D721Med (cell line): ENCODE results near the gene TMEM52B.

Source experiments
- DNase-seq: peaks from one replicate; pipeline ENCODE4 v3.0.0; 2011; ENCODE audit warnings: low spot score; ENCODE audit not compliant: insufficient read length
- FAIRE-seq: peaks from 2 replicates; lab custom pipeline; 2011; peaks lifted over from hg19 to GRCh38; lab: Jason Lieb, UNC
- TF ChIP-seq, protein P1 (sequence below): IDR thresholded peaks from 2 replicates; pipeline ENCODE4 v1.5.1; 2012; ENCODE audit warnings: mild to moderate bottlenecking, control low read depth; ENCODE audit not compliant: insufficient read depth; ENCODE audit errors: missing control alignments

The TMEM52B gene

DNA sequence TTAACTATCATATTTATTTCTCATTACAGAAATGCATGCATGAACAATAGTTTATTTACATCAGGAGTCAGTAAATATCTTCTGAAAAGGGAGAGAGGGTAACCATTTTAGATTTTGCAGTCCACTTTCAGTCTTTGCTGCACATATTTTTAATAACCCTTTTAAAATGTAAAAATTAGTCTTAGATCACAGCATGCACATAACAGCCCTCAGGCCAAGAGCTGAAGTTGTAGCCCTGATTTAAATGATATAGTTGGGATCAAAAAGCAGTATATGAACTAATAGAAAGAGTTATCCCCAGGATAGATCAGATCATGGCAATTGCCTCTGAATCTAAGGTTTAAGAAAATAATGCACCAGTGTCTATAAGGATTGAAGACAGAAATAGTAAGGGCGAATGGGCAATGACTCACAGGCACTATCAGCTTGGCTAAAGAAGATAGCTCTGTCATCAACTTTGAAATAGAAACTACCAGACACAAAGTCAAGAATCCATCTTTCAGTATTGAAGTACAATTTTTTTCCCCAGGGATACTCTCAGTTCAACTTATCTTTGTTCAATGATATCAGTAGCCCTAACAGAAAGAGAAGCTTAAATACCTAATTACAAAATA lies 35.7 kb upstream of the TMEM52B start:
- TF ChIP-seq, protein P1, sequence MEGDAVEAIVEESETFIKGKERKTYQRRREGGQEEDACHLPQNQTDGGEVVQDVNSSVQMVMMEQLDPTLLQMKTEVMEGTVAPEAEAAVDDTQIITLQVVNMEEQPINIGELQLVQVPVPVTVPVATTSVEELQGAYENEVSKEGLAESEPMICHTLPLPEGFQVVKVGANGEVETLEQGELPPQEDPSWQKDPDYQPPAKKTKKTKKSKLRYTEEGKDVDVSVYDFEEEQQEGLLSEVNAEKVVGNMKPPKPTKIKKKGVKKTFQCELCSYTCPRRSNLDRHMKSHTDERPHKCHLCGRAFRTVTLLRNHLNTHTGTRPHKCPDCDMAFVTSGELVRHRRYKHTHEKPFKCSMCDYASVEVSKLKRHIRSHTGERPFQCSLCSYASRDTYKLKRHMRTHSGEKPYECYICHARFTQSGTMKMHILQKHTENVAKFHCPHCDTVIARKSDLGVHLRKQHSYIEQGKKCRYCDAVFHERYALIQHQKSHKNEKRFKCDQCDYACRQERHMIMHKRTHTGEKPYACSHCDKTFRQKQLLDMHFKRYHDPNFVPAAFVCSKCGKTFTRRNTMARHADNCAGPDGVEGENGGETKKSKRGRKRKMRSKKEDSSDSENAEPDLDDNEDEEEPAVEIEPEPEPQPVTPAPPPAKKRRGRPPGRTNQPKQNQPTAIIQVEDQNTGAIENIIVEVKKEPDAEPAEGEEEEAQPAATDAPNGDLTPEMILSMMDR: no peak
- DNase-seq (no peak), FAIRE-seq (no peak)

DNA sequence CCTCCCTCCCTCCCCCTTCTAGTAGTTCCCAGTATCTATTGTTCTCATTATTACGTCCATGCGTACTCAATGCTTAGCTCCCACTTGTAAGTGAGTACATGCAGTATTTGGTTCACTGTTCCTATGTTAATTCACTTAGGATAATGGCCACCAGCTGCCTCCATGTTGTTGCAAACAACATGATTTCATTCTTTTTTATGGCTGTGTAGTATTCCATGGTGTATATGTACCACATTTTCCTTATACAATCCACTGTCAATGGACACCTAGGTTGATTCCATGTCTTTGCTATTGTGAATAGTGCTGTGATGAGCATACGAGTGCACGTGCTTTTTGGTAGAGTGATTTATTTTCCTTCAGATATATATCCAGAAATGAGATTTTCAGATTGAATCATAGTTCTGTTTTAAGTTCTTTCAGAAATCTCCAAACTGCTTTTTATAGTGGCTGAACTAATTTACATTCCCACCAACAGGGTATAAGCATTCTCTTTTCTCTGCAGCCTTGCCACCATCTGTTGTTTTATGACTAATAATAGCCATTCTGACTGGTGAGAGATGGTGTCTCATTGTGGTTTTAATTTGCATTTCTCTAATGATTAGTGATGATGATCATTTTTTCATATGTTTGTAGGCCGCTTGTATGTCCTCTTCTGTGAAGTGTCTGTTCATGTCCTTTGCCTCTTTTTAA lies 31.0 kb upstream of the TMEM52B start:
- no peak for FAIRE-seq
- TF ChIP-seq, protein P1: no peak

DNA sequence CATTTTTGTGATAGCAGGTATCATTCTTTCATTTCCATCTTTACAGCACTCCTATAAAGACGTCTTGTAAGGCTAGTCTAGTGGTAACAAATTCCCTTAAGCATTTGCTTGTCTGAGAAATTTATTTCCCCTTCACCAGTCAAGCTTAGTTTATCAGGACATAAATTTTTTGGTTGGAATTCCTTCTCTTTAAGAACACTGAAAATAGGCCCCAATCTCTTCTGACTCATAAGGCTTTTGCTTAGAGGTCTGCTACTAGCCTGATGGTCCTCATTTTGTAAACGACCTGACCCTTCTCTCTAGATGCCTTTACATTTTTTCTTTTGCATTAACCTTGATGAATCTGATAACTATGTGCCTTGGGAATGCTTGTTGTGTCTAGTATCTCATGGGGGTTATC lies 27.2 kb upstream of the TMEM52B start:
- TF ChIP-seq, protein P1: no peak

More for the DNA sequence above, 31.0 kb upstream of the TMEM52B start:
- no peak for DNase-seq

DNA sequence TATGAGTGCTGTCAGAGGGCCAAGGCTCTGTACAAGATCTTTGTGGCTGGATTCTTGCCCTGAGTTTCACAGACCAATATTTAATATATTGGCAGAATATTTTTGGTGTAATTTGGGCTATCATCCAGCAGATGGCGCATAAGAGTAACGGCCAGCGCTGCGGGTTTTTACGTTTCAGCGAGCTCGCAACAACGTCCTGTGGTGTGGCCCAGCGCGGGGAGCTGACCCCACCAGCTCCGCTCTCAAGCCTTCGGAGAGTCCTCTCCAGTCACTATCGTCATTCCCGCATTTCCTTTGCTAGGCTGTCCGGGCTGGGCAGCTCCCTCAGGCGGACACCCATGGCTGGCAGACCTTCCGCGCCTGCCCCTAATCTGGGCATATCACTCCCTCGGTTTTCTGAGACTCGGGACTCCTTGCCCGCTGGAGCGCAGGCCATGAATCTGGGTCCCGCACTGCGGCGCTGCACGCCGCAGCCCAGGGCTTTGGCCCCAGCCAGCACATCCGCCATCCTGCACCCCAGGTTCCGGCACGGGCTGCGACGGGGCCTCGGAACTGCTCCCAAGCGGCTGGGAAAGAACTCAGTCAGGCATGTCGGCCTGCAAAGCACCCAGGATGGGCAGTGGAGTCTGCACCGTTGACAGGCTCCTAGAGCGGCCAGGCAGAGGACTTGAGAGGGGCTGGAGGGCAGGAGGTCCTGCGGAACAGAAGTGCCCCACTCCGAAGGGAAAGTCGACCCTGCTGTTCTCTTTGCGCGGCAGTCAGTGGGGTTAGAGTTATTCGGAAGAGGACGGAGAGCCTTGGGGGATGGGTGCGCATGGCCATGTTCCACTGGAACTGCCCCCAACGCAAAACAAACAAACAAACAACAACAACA lies 25.3 kb upstream of the TMEM52B start:
- no peak for FAIRE-seq
- peak; percentile 20 for DNase-seq
- TF ChIP-seq, protein P1: peak; percentile 83

More for the DNA sequence above, 27.2 kb upstream of the TMEM52B start:
- no peak for FAIRE-seq
- DNase-seq: no peak

DNA sequence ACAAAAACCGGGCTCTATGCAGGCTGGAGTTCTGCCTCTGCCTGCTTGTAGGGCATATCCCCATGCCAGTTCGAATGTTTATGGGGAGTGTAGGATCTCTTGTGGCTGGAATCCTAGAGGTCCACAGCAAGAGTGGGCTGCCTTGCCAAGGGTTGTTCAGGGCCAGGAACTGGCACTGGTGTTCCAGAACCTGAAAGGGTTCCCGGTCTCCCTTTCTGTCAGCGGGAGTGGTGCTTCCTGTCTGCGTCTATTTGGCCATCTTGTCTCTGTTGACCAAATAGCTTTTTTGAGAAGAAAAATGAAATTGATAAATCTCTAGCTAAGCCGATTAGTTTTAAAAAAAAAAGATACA lies 24.7 kb upstream of the TMEM52B start:
- no peak for FAIRE-seq

DNA sequence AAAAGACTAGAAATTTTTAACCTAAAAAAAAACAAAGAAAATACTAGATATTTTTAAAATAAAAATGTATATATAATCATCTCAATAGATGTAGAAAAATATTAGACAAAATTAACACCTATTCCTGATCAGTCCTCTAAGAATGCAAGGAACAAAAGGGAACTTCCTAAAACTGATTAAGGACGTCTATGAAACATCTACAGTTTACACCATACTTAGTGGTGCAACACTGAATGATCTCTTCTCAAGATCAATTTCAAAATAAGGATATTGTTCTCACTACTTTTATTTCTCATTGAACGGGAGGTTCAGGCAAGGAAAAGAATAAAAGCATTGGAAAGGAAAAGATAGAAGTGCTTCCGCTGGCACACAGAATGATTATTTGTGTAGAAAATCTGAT lies 22.9 kb upstream of the TMEM52B start:
- DNase-seq (no peak), FAIRE-seq (no peak)
- TF ChIP-seq, protein P1: no peak

More for the DNA sequence above, 24.7 kb upstream of the TMEM52B start:
- TF ChIP-seq, protein P1: no peak
- no peak for DNase-seq

DNA sequence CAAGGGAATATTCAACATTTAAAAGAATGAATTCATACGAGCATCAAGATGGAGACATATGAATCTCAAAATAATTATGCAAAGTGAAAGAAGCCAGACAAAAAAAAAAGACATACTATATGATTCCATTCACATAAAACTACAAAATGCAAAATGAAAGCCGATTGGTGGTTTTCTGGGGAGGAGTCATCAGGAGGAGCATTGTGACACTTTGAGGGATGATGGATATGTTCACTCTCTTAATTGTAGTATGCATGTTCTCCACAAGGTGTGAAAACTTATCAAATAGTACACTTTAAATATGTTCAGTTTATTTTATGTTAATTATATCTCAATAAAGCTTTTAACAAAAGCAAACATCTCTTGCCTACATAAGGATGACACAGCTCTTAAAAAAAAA lies 20.4 kb upstream of the TMEM52B start:
- FAIRE-seq (no peak), DNase-seq (no peak)
- TF ChIP-seq, protein P1: no peak
